ENCODE results near the gene TGFB1I1. TPM values are rescaled to one million over a fixed set of nuclear protein-coding genes. Genes with fewer than 3 reads are reported as not detected.
A peak's percentile ranks its signal among the peaks of the same experiment; 100 is the strongest.

Gene TGFB1I1
- total RNA-seq, 1 donor from 2014 or later, result 2.6 TPM

DNA sequence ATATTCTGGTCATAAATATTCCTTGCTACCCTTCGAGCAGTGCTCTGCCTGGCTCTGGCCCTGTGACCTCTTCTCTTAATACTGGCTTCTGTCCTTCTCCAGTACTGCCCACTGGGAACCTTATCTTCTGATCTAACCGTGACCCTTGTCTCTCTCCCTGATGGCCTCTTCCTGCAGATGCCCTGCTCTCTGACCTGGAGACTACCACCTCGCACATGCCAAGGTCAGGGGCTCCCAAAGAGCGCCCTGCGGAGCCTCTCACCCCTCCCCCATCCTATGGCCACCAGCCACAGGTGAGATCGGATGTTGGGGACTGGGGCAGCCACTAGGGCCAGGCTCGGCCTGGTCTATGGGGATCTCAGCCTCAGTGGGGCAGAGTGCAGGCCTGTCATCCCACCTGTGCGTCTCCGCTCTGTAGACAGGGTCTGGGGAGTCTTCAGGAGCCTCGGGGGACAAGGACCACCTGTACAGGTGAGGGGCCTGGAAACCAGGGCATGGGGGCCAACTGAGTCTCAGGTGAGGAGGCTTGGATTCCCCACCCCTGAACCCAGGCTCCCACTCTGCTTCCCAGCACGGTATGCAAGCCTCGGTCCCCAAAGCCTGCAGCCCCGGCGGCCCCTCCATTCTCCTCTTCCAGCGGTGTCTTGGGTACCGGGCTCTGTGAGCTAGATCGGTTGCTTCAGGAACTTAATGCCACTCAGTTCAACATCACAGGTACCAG is 1.5 kb downstream of the TGFB1I1 start:
- Mint-ChIP-seq H3K27me3 (no peaks in the 10 kb centered on the region), H3K27ac (no peak overlapping the region), H3K4me3 (peak overlapping the region; percentile 78), H3K9me3 (no peaks in the 10 kb centered on the region), H3K36me3 (ENCODE audit: low read depth) (no peaks in the 10 kb centered on the region), H3K4me1 (peaks cover 39% of the 10 kb centered on the region)
- ChIA-PET CTCF (no interaction called here), POLR2A (no interaction called here)
- TF ChIP-seq, protein P1, sequence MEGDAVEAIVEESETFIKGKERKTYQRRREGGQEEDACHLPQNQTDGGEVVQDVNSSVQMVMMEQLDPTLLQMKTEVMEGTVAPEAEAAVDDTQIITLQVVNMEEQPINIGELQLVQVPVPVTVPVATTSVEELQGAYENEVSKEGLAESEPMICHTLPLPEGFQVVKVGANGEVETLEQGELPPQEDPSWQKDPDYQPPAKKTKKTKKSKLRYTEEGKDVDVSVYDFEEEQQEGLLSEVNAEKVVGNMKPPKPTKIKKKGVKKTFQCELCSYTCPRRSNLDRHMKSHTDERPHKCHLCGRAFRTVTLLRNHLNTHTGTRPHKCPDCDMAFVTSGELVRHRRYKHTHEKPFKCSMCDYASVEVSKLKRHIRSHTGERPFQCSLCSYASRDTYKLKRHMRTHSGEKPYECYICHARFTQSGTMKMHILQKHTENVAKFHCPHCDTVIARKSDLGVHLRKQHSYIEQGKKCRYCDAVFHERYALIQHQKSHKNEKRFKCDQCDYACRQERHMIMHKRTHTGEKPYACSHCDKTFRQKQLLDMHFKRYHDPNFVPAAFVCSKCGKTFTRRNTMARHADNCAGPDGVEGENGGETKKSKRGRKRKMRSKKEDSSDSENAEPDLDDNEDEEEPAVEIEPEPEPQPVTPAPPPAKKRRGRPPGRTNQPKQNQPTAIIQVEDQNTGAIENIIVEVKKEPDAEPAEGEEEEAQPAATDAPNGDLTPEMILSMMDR (IDR thresholded peaks at IDR 0.05), result no peak
- ATAC-seq (ENCODE audit: low read depth) (no peak), DNase-seq (no peak)
- intact Hi-C loops (cut with micrococcal nuclease), result loop anchor here (2.0 kb wide), 1 partner anchor 13 kb away; no protein-coding TSS in a partner anchor

DNA sequence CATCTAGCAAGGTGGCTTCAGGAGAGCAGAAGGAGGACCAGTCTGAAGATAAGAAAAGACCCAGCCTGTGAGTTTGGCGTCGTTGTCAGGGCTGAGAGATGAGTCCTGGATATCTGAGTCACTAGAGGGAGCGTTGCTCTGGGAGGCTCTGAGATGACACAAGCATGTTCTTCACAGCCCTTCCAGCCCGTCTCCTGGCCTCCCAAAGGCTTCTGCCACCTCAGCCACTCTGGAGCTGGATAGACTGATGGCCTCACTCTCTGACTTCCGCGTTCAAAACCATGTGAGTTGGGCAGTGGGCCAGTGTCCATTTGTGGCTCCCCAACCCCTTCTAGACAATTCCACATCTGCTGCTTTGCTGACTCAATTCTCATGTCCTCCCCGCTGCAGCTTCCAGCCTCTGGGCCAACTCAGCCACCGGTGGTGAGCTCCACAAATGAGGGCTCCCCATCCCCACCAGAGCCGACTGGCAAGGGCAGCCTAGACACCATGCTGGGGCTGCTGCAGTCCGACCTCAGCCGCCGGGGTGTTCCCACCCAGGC is 2.3 kb downstream of the TGFB1I1 start:
- TF ChIP-seq, protein P1 (IDR thresholded peaks at IDR 0.05), result no peak
- H3K27me3 Mint-ChIP-seq, result no peaks in the 10 kb centered on the region
- ChIA-PET CTCF (interaction anchor here (1.4 kb wide), 1 partner anchor 394 kb away, joined by 3 read pairs; no protein-coding TSS in a partner anchor), POLR2A (interaction anchor here (0.8 kb wide), 1 partner anchor 14 kb away, joined by 4 read pairs; the partner anchor contains the start of gene ARMC5)
- peaks cover 35% of the 10 kb centered on the region for H3K4me1 Mint-ChIP-seq
- H3K36me3 Mint-ChIP-seq (ENCODE audit: low read depth), result no peaks in the 10 kb centered on the region
- intact Hi-C loops (cut with micrococcal nuclease), result no loop called here
- no peaks in the 10 kb centered on the region for H3K9me3 Mint-ChIP-seq
- DNase-seq (no peak), ATAC-seq (ENCODE audit: low read depth) (no peak)
- H3K27ac Mint-ChIP-seq, result no peak overlapping the region
- H3K4me3 Mint-ChIP-seq, result no peak overlapping the region

DNA sequence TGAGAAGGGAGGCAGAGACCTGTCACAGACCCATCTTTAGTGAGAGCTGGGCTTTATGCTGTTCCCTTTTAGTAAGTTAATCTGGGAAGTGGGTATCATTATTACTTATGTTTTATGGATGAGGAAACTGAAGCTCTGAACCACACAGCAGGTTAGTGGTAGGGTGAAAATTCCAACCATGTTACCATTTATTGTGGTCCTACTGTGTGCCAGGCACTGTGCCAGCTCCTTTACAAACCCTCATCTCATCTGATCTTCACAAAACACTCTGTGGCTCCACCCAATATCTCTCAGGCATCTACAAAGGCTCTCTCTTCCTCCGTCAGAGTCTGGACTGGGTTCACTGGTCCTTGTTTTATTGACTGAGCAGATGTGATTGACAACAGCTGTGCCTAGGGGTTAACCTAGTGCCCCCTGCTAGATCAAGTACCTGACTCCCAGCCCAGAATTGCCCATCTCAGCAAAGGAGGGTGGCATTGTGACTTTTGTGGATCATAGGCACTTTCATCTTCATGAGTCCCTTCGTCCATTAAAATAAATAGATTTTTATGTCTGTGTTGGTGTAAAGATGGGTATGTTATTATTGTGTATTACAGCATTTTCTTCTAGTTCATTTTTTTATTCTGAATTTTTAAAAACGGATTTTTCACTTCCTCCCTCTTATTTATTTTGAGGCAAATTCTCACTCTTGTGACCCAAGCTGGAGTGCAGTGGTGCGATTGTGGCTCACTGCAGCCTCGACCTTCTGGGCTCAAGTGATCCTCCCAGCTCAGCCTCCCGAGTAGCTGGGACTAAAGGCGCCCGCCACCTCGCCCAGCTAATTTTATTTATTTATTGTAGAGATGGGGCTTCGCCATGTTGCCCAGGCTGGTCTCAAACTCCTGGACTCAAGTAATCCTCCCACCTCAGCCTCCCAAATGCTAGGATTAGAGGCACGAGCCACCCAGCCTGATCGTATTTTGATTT is 3.1 kb downstream of the TGFB1I1 start:
- POLR2A ChIA-PET, result interaction anchor here (0.8 to 4.3 kb wide), 2 partner anchors 15 to 16 kb away, joined by 4 to 27 read pairs; partner anchors contain the start of gene ARMC5
- peaks cover 35% of the 10 kb centered on the region for H3K4me1 Mint-ChIP-seq

DNA sequence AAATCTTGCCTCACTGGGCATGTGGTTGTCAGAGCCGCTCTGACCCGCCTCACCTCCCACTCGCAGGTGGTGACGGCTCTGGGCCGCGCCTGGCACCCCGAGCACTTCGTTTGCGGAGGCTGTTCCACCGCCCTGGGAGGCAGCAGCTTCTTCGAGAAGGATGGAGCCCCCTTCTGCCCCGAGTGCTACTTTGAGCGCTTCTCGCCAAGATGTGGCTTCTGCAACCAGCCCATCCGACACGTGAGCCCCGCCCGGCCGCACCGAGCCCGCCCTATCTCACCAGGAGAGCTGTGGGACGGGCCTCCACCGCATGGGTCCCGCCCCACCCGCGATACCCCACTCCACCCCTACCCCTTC is 4.0 kb downstream of the TGFB1I1 start:
- DNase-seq, result no peak

More for the DNA sequence above, 3.1 kb downstream of the TGFB1I1 start:
- DNase-seq, result no peak
- H3K4me3 Mint-ChIP-seq, result peak overlapping the region; percentile 35
- TF ChIP-seq, protein P1 (IDR thresholded peaks at IDR 0.05), result no peak
- peaks cover 2% of the 10 kb centered on the region for H3K27me3 Mint-ChIP-seq
- intact Hi-C loops (cut with micrococcal nuclease), result no loop called here
- no peaks in the 10 kb centered on the region for H3K9me3 Mint-ChIP-seq
- ATAC-seq (ENCODE audit: low read depth), result no peak
- no peak overlapping the region for H3K27ac Mint-ChIP-seq
- H3K36me3 Mint-ChIP-seq (ENCODE audit: low read depth), result no peaks in the 10 kb centered on the region
- CTCF ChIA-PET, result interaction anchor here (1.4 kb wide), 1 partner anchor 394 kb away, joined by 3 read pairs; no protein-coding TSS in a partner anchor

More for the DNA sequence above, 4.0 kb downstream of the TGFB1I1 start:
- Mint-ChIP-seq H3K9me3 (no peaks in the 10 kb centered on the region), H3K27me3 (peaks cover 2% of the 10 kb centered on the region), H3K4me3 (peak overlapping the region; percentile 85), H3K36me3 (ENCODE audit: low read depth) (no peaks in the 10 kb centered on the region), H3K27ac (no peak overlapping the region), H3K4me1 (peaks cover 31% of the 10 kb centered on the region)
- ChIA-PET CTCF (no interaction called here), POLR2A (interaction anchor here (4.3 kb wide), 1 partner anchor 16 kb away, joined by 27 read pairs; the partner anchor contains the start of gene ARMC5)
- ATAC-seq (ENCODE audit: low read depth), result no peak
- intact Hi-C loops (cut with micrococcal nuclease), result no loop called here
- TF ChIP-seq, protein P1 (IDR thresholded peaks at IDR 0.05), result no peak

Data from activated B cell treated with CpG ODN at 0.5 μM for 24 hours (primary cell).